Ishikawa (cell line): ENCODE results near the gene CLK4.

ENCODE experiments used
- CEBPB ChIP-seq: IDR thresholded peaks from 2 replicates; pipeline ENCODE4 v1.6.1; 2012
- CREB1 ChIP-seq: IDR thresholded peaks from 2 replicates; pipeline ENCODE4 v1.6.1; 2012; ENCODE audit warnings: low read depth
- EGR1 ChIP-seq: IDR thresholded peaks from 2 replicates; pipeline ENCODE4 v1.6.1; 2012
- EP300 ChIP-seq: IDR thresholded peaks from 2 replicates; pipeline ENCODE4 v1.6.1; 2012; ENCODE audit warnings: borderline replicate concordance
- FOXM1 ChIP-seq: IDR thresholded peaks from 2 replicates; pipeline ENCODE4 v1.6.1; 2012; ENCODE audit warnings: low read depth, borderline replicate concordance
- MAX ChIP-seq: IDR thresholded peaks from 2 replicates; pipeline ENCODE4 v1.6.1; 2012
- NFIC ChIP-seq: IDR thresholded peaks from 2 replicates; pipeline ENCODE4 v1.6.1; 2012
- RAD21 ChIP-seq: IDR thresholded peaks from 2 replicates; pipeline ENCODE4 v1.6.1; 2012; ENCODE audit warnings: low read depth
- REST ChIP-seq: IDR thresholded peaks from 2 replicates; pipeline ENCODE4 v1.6.1; 2012; ENCODE audit warnings: low read depth, mild to moderate bottlenecking
- TAF1 ChIP-seq: IDR thresholded peaks from 2 replicates; pipeline ENCODE4 v1.6.1; 2012; ENCODE audit warnings: low read depth, mild to moderate bottlenecking
- TCF12 ChIP-seq: IDR thresholded peaks from 2 replicates; pipeline ENCODE4 v1.6.1; 2012; ENCODE audit warnings: low read depth
- TEAD4 ChIP-seq: IDR thresholded peaks from 2 replicates; pipeline ENCODE4 v1.6.1; 2012
- USF1 ChIP-seq: IDR thresholded peaks from 2 replicates; pipeline ENCODE4 v1.6.1; 2012
- YY1 ChIP-seq: IDR thresholded peaks from 2 replicates; pipeline ENCODE4 v1.6.1; 2012; ENCODE audit warnings: low read depth
- ZBTB7A ChIP-seq: IDR thresholded peaks from 2 replicates; pipeline ENCODE4 v1.6.1; 2012; ENCODE audit warnings: low read depth

Gene CLK4

GRCh38 chr5:178589180-178590140 is 37.4 kb downstream of the CLK4 start:
- TF ChIP-seq RAD21 (peak; percentile 27; the same call in 1 of the 2 replicates), ZBTB7A (no peak)

DNA sequence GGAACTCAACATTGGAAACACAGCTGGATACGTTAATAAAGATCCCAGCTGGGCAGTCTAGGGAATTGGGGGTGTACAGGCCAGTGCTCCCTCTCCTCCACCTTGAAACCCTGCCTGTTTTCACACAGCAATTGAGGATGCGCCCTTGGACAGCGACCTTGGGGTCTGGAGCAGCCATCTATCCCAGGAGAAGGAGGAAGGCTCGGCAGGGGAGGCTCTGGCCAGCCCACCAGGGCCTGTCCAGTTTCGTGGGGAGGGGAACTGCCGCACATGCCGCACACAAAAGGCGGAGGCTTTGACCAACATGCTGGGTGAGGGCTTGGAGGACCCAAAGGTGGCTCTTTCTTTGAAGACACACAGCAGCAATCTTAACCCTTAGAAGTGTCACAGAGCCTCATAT is 38.1 kb downstream of the CLK4 start:
- no peak for TF ChIP-seq MAX
- no peak for TF ChIP-seq TCF12

DNA sequence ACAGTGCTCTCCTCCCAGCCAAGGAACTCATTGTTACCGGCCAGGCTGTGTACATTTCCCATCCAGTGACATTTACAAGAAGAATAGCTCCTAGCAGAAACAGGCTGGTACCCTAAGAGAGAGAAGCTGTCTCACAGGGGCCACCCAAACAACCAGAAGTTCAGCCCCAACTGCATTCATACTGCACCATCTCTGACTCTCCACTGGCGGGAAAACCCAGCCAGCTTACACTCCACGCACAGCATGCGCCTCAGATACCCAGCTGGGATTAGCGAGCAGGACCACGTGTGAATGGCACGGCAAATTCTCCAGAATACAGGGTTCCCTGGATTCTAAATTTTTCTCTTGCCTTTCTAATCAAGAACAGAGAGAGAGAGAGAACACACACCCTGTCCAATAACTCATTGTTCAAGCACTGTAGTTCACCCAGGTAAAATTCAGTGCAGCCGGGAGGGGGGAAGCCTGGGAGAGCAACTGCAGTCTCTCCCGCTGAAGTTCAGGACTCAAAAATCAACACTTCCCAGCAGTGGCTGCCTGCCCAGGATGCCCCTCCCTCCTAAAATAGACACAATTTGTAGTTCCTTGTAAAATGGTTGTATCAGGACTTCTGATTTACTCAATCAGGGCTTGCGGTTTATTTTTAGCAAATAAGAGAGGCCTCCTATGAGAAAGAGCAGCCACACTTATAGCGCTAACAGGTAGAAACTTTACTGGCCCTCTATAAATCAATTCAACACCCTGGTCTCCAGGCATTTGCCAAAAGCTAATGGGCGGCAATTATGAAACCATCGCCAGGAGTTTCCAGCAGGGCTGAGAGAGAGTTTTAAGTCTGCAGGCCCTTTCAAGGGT is 38.9 kb downstream of the CLK4 start:
- TF ChIP-seq MAX, result no peak
- TF ChIP-seq TAF1, result no peak
- TF ChIP-seq CEBPB, result no peak
- no peak for TF ChIP-seq CREB1
- no peak for TF ChIP-seq REST
- TF ChIP-seq EGR1, result no peak
- TF ChIP-seq FOXM1, result no peak
- TF ChIP-seq NFIC, result no peak
- no peak for TF ChIP-seq TCF12
- no peak for TF ChIP-seq EP300
- TF ChIP-seq TEAD4, result no peak
- TF ChIP-seq USF1, result no peak
- no peak for TF ChIP-seq ZBTB7A
- no peak for TF ChIP-seq YY1
- TF ChIP-seq RAD21, result no peak

- TF ChIP-seq REST, result no peak
- TF ChIP-seq TEAD4, result no peak
- TF ChIP-seq TAF1, result no peak
- no peak for TF ChIP-seq CEBPB
- no peak for TF ChIP-seq RAD21
- no peak for TF ChIP-seq EP300
- no peak for TF ChIP-seq ZBTB7A
- TF ChIP-seq CREB1, result no peak
- TF ChIP-seq EGR1, result no peak
- no peak for TF ChIP-seq USF1
- TF ChIP-seq YY1, result no peak
- no peak for TF ChIP-seq MAX
- no peak for TF ChIP-seq NFIC
Measured at GRCh38 chr5:178586396-178586795, 40.5 kb downstream of the CLK4 start.

GRCh38 chr5:178583279-178583678 is 43.6 kb downstream of the CLK4 start:
- TF ChIP-seq REST (no peak), FOXM1 (no peak), TAF1 (no peak), EGR1 (no peak), CEBPB (no peak), USF1 (no peak)
